Omental fat pad (tissue), 4 donors: ENCODE data around the gene FBXO28. TPM values are rescaled to one million over a fixed set of nuclear protein-coding genes. Genes with fewer than 3 reads are reported as not detected.

Experiments used
- ATAC-seq: fragments of 150-250 bp; one replicate; pipeline ENCODE4 v1.9.1; 2016; ENCODE audit warnings: mild to moderate bottlenecking, moderate library complexity; ENCODE audit not compliant: low FRiP score
- DNase-seq: peaks from one replicate; pipeline ENCODE4 v3.0.0-alpha.2; 2019; ENCODE audit warnings: low spot score
- CTCF ChIP-seq, 3 donors: fragments of 450-650 bp; IDR thresholded peaks; one replicate each; pipeline ENCODE4 v1.5.1; 2016 to 2017; ENCODE audit warnings: antibody characterized with exemption in 3 of 3, mild to moderate bottlenecking in 3 of 3, moderate library complexity in 2 of 3
- total RNA-seq, 4 donors: library from RNA; depleted of rRNA; stranded (reverse); fragments of >200 nt; gene quantifications; one replicate each; pipeline ENCODE4 v1.1.0, GENCODE V29; 2016

Gene FBXO28
- total RNA-seq, 4 donors from 2014 or later, result 24.9 to 32.7 (median 27.6) TPM

GRCh38 chr1:224163311-224163710, 49.4 kb downstream of the FBXO28 start:
- DNase-seq, result no peak
- TF ChIP-seq CTCF (IDR thresholded peaks at IDR 0.05), result no peak
- ATAC-seq, result no peak

- ATAC-seq (peak; percentile 57), DNase-seq (no peak)
- no peak for TF ChIP-seq CTCF (IDR thresholded peaks at IDR 0.05)
Observed at GRCh38 chr1:224168859-224169380, 55.0 kb downstream of the FBXO28 start.

GRCh38 chr1:224169718-224170270, 55.9 kb downstream of the FBXO28 start:
- DNase-seq (no peak), ATAC-seq (no peak)
- TF ChIP-seq CTCF (IDR thresholded peaks at IDR 0.05), result no peak

- ATAC-seq (no peak), DNase-seq (no peak)
- no peak for TF ChIP-seq CTCF (IDR thresholded peaks at IDR 0.05)
Observed at GRCh38 chr1:224170343-224170742, 56.4 kb downstream of the FBXO28 start.

- ATAC-seq, result no peak
- no peak for DNase-seq
- no peak for TF ChIP-seq CTCF (IDR thresholded peaks at IDR 0.05)
Observed at GRCh38 chr1:224170748-224171478, 57.0 kb downstream of the FBXO28 start.

GRCh38 chr1:224172229-224172628, 58.3 kb downstream of the FBXO28 start:
- ATAC-seq, result no peak
- no peak for DNase-seq
- TF ChIP-seq CTCF (IDR thresholded peaks at IDR 0.05), result no peak

- TF ChIP-seq CTCF (IDR thresholded peaks at IDR 0.05), result no peak
- ATAC-seq (no peak), DNase-seq (no peak)
Observed at GRCh38 chr1:224173523-224173922, 59.6 kb downstream of the FBXO28 start.
